Ramos (cell line): ENCODE measurements around the gene ZNF385B.

Experiments
- in situ Hi-C: fragments of 300-500 bp; cut with MboI; formaldehyde crosslinking; loops from one replicate; pipeline ENCODE4 v1.14.3; 2022; ENCODE audit warnings: low sequenced_read_pairs; ENCODE audit not compliant: unreplicated experiment

Gene ZNF385B

GRCh38 chr2:179569831-179570233 lies 291.6 kb downstream of the ZNF385B start:
- in situ Hi-C loops: no loop called here

- in situ Hi-C loops: no loop called here
Measured at GRCh38 chr2:179565807-179566206, 295.6 kb downstream of the ZNF385B start.

- in situ Hi-C loops: no loop called here
Measured at GRCh38 chr2:179562330-179562885, 299.0 kb downstream of the ZNF385B start.

GRCh38 chr2:179561702-179562101 lies 299.7 kb downstream of the ZNF385B start:
- in situ Hi-C loops: no loop called here

- in situ Hi-C loops: no loop called here
Measured at GRCh38 chr2:179560257-179560735, 301.1 kb downstream of the ZNF385B start.

- in situ Hi-C loops: no loop called here
Measured at GRCh38 chr2:179559108-179559806, 302.2 kb downstream of the ZNF385B start.

GRCh38 chr2:179558010-179558934 lies 303.1 kb downstream of the ZNF385B start:
- in situ Hi-C loops: no loop called here

- in situ Hi-C loops: no loop called here
Measured at GRCh38 chr2:179556425-179556824, 305.0 kb downstream of the ZNF385B start.

GRCh38 chr2:179555691-179556283 lies 305.6 kb downstream of the ZNF385B start:
- in situ Hi-C loops: no loop called here

- in situ Hi-C loops: no loop called here
Measured at GRCh38 chr2:179554639-179555386, 306.6 kb downstream of the ZNF385B start.

GRCh38 chr2:179553382-179553781 lies 308.0 kb downstream of the ZNF385B start:
- in situ Hi-C loops: no loop called here

- in situ Hi-C loops: no loop called here
Measured at GRCh38 chr2:179551539-179552045, 309.8 kb downstream of the ZNF385B start.

- in situ Hi-C loops: no loop called here
Measured at GRCh38 chr2:179550849-179551248, 310.6 kb downstream of the ZNF385B start.

- in situ Hi-C loops: no loop called here
Measured at GRCh38 chr2:179550214-179550613, 311.2 kb downstream of the ZNF385B start.

- in situ Hi-C loops: no loop called here
Measured at GRCh38 chr2:179546656-179547055, 314.8 kb downstream of the ZNF385B start.

- in situ Hi-C loops: no loop called here
Measured at GRCh38 chr2:179545024-179545423, 316.4 kb downstream of the ZNF385B start.

- in situ Hi-C loops: no loop called here
Measured at GRCh38 chr2:179543361-179543901, 318.0 kb downstream of the ZNF385B start.

GRCh38 chr2:179541586-179541985 lies 319.8 kb downstream of the ZNF385B start:
- in situ Hi-C loops: no loop called here

GRCh38 chr2:179539124-179539511 lies 322.3 kb downstream of the ZNF385B start:
- in situ Hi-C loops: no loop called here
